Neural crest cell (in vitro differentiated cells): ENCODE measurements around the gene PCBP1. TPM values are rescaled to one million over a fixed set of nuclear protein-coding genes. Genes with fewer than 3 reads are reported as not detected.

Experiments
- DNase-seq: peaks from one replicate; pipeline ENCODE4 v3.0.0; 2021; ENCODE audit warnings: low read depth, mixed read lengths, low spot score
- H3K27ac Mint-ChIP-seq: one replicate; pipeline ENCODE4 v1.8.0; 2021; ENCODE audit warnings: mild to moderate bottlenecking, mixed read lengths; ENCODE audit not compliant: unreplicated experiment
- H3K27me3 Mint-ChIP-seq: 2 replicates; pipeline ENCODE4 v1.8.0; 2021; ENCODE audit warnings: low read depth, mild to moderate bottlenecking, mixed read lengths
- H3K36me3 Mint-ChIP-seq: 2 replicates; pipeline ENCODE4 v1.8.0; 2021; ENCODE audit warnings: low read depth, mild to moderate bottlenecking, mixed read lengths
- H3K4me1 Mint-ChIP-seq: 2 replicates; pipeline ENCODE4 v1.8.0; 2021; ENCODE audit warnings: mixed read lengths
- H3K4me3 Mint-ChIP-seq: one replicate; pipeline ENCODE4 v1.8.0; 2021; ENCODE audit warnings: mild to moderate bottlenecking, mixed read lengths
- H3K9me3 Mint-ChIP-seq: 2 replicates; pipeline ENCODE4 v1.8.0; 2021; ENCODE audit warnings: mixed read lengths
- total RNA-seq: library from RNA; stranded (reverse); gene quantifications from 2 replicates; pipeline ENCODE4 v1.2.1, GENCODE V29; 2021
- TF ChIP-seq, protein P1 (sequence below): fragments of 200-600 bp; sonication (generic); conservative IDR thresholded peaks from 2 replicates; pipeline ENCODE4 v1.5.0; 2021; ENCODE audit warnings: antibody characterized with exemption, mild to moderate bottlenecking

Gene PCBP1
- total RNA-seq, 1 donor from 2014 or later = 365 TPM

DNA sequence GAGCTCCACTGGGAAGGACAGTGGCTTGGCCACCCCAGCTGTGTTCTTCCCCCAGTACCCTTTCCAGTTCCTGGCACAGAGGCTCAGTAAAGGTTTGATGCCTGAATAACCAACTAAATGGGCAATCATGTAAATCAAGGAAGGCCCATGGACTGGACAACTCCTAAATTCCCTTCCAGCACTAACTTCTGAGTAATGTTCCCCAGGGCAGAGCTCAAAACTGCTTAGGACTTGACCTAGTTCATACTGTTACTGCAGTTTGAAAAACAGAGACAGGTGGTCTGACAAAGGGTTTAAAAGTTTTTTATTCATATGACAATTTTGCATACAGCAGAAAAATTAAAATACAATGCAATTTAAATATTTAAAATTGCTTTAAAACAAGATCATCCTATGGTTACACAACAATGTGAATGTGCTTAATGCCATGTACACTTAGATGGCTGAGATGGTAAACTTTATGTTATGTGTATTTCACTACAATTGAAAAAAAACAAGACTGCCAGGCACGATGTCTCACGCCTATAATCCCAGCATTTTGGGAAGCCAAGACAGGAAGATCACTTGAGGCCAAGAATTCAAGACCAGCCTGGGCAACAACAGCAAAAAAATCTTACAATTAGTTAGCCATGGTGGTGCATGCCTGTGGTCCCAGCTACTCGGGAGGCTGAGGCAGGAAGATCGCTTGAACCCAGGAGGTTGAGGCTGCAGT, 26.2 kb downstream of the PCBP1 start:
- no peaks in the 10 kb centered on the region for H3K9me3 Mint-ChIP-seq

DNA sequence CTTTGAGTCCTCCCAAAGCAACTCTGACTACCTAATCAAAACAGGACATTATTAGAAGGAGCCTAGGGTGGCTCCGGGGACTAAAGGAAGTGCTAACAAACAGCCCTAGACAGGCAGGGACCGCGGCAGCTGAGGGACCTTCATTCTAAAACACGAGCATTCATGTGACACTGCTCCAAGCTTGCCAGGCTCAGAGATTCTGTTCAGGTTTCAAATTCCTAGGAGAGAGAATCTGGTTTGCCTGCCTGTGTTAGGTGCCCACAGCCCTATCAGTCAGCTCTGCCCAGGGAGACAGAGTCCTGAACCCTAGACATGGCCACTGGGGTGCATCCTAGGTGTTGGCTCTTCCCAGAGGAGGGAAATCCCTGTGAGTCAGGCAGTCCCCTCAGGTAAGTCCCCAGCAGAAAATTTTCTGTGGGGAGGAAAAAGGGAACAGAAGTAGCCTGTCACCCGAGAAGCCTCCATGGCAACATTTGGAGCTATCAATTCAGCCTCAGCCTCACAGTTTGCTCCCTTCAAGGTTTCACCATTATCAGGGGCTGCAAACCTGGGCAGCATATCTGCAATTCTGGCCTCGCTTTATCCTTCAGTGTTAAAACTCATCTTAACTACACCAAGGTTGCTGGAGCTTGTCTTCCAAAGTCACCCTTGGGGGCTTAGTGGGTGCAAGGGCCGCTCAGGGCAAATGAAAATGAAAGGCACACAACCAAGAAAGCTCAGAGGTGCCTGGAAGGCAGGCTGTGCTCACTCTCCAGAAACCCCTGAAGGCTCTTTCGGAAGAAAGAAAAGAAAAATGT, 28.6 kb downstream of the PCBP1 start:
- no peak for DNase-seq
- no peaks in the 10 kb centered on the region for H3K36me3 Mint-ChIP-seq
- TF ChIP-seq, protein P1, sequence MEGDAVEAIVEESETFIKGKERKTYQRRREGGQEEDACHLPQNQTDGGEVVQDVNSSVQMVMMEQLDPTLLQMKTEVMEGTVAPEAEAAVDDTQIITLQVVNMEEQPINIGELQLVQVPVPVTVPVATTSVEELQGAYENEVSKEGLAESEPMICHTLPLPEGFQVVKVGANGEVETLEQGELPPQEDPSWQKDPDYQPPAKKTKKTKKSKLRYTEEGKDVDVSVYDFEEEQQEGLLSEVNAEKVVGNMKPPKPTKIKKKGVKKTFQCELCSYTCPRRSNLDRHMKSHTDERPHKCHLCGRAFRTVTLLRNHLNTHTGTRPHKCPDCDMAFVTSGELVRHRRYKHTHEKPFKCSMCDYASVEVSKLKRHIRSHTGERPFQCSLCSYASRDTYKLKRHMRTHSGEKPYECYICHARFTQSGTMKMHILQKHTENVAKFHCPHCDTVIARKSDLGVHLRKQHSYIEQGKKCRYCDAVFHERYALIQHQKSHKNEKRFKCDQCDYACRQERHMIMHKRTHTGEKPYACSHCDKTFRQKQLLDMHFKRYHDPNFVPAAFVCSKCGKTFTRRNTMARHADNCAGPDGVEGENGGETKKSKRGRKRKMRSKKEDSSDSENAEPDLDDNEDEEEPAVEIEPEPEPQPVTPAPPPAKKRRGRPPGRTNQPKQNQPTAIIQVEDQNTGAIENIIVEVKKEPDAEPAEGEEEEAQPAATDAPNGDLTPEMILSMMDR = no peak
- no peaks in the 10 kb centered on the region for H3K27me3 Mint-ChIP-seq
- no peak overlapping the region for H3K4me3 Mint-ChIP-seq
- H3K27ac Mint-ChIP-seq = no peak overlapping the region
- H3K9me3 Mint-ChIP-seq = no peaks in the 10 kb centered on the region
- peaks cover 53% of the 10 kb centered on the region for H3K4me1 Mint-ChIP-seq

More for the DNA sequence above, 26.2 kb downstream of the PCBP1 start:
- TF ChIP-seq, protein P1 = no peak
- Mint-ChIP-seq H3K36me3 (no peaks in the 10 kb centered on the region), H3K4me3 (no peak overlapping the region), H3K27me3 (no peaks in the 10 kb centered on the region), H3K27ac (no peak overlapping the region), H3K4me1 (peaks cover 53% of the 10 kb centered on the region)
- no peak for DNase-seq

DNA sequence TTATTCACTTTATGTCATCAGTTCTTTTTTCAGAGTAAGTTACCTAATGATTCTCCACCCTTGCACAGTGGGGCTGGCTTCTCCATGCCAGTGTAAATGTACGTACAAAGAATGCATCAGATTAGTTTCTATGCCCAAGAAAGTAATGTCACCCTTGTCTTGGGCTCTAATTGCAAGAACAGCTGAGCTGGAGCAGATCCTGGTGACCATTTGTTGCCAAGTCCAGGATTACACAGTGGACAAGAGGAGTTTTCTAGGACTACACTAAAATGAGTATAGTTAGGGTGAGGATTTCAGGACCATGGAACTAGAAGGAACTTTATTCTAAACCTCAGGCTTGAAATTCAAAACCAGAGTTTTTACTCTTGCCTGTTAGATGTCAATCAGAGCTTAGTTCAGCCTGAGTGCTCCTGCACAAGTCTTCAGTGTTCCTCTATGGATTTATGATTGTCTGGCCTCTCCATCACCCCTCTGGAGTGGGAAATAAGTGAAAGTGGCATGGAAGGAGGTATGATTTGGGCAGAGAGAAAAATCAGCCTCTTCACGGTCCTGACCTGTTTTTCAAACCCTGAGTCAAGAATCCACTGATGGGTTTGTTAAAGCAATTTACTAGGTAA, 29.8 kb downstream of the PCBP1 start:
- H3K9me3 Mint-ChIP-seq = no peaks in the 10 kb centered on the region
- DNase-seq = no peak
- peak overlapping the region; percentile 13 for H3K27ac Mint-ChIP-seq
- H3K4me1 Mint-ChIP-seq = peaks cover 61% of the 10 kb centered on the region
- TF ChIP-seq, protein P1 = no peak
- peak overlapping the region; percentile 29 for H3K4me3 Mint-ChIP-seq
- no peaks in the 10 kb centered on the region for H3K27me3 Mint-ChIP-seq
- no peaks in the 10 kb centered on the region for H3K36me3 Mint-ChIP-seq

DNA sequence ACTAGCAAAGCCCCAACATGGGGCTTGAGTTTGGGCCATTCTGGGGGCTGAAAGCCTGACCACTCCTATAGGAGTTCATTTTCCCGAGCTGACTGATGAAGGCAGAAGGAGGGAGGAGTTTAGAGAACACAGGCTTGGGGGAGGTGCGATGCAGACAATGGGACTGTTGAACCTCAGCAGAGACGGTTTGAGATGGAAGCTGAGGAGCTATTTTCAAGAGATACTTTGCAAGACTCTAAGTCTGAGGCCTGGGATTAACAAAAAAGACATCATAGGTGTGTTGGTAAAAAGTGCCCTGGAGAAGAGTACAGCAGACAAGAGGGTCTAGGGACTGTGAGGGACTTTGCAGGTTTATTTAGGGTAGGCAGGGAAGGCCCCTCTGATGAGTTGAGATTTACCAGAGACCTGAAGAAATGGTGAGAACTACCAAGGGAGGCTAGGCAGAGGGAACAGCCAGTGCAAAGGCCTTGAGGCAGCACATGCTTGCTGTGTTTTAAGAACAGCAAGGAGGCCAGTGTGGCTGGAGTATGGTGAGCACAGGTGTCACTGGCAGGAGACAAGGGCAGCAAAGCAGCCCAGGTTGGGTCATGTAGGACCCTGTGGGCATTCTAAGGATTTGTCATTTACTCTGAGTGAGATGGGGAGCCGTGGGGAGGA, 31.6 kb downstream of the PCBP1 start:
- DNase-seq = peak; percentile 34
- Mint-ChIP-seq H3K9me3 (no peaks in the 10 kb centered on the region), H3K36me3 (no peaks in the 10 kb centered on the region), H3K27me3 (peaks cover under 1% of the 10 kb centered on the region), H3K27ac (peak overlapping the region; percentile 92), H3K4me3 (peak overlapping the region; percentile 84), H3K4me1 (peaks cover 57% of the 10 kb centered on the region)
- TF ChIP-seq, protein P1 = no peak

DNA sequence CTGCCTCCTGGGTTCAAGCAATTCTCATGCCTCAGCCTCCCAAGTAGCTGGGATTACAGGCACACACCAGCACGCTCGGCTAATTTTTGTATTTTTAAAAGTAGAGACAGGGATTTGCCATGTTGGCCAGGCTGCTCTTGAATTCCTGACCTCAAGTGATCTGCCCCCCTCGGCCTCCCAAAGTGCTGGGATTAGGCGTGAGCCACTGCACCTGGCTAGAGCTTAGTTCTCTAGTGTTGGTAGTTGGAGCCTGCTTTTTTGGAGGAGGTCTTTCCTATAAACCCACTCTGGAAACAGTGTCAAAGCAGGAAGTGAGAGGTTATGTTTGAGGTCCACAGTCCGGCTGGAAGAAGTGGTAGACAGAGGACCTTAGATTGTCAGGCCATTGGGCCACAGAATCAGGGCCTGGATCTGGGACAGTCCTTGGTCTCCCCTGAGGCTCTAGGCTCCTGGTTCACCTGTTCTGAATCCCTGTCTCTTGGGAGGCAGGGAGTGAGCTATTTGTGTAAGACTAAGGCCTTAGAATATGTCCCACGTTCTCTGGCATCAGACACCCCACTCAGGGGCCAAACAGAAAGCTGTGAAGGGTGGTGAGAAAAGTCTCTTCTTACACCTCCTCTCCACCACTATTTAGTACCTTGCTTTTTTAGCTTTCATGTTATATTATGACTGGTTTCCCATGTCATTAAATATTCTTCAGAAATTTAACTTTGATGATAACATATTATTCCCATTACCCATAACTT, 34.5 kb downstream of the PCBP1 start:
- TF ChIP-seq, protein P1 = no peak
- Mint-ChIP-seq H3K27ac (peak overlapping the region; percentile 57), H3K4me3 (peak overlapping the region; percentile 49), H3K4me1 (peaks cover 70% of the 10 kb centered on the region), H3K27me3 (peaks cover 2% of the 10 kb centered on the region), H3K36me3 (no peaks in the 10 kb centered on the region), H3K9me3 (no peaks in the 10 kb centered on the region)
- no peak for DNase-seq
